OCI-LY3 (cell line): ENCODE measurements around the gene FPGS.

ENCODE experiments used
- H2AFZ ChIP-seq: fragments of 200-600, 300-600 bp; shearing (Covaris generic); 2 replicates; pipeline ENCODE4 v1.6.0; 2014; ENCODE audit warnings: antibody characterized with exemption, low read depth, low read length
- H3K27ac ChIP-seq: fragments of 200-600, 300-600 bp; sonication (generic); 2 replicates; pipeline ENCODE4 v1.5.1; 2014; ENCODE audit warnings: mild to moderate bottlenecking, low read length, moderate library complexity, mixed read lengths
- H3K27me3 ChIP-seq: fragments of 200-600, 300-600 bp; sonication (generic); 2 replicates; pipeline ENCODE4 v1.6.1; 2014; ENCODE audit warnings: low read depth, low read length, mixed read lengths
- H3K36me3 ChIP-seq: fragments of 200-600, 300-600 bp; sonication (generic); replicated peaks from 2 replicates; pipeline ENCODE3; 2014; ENCODE audit warnings: low read depth, low read length, mixed read lengths
- H3K4me1 ChIP-seq: fragments of 300-600, 200-600 bp; sonication (generic); 2 replicates; pipeline ENCODE4 v1.6.1; 2014; ENCODE audit warnings: low read length, mixed read lengths
- H3K4me2 ChIP-seq: fragments of 200-600, 300-600 bp; sonication (generic); 2 replicates; pipeline ENCODE4 v1.6.1; 2014; ENCODE audit warnings: low read length, mixed read lengths
- H3K4me3 ChIP-seq: fragments of 300-600, 200-600 bp; sonication (generic); 2 replicates; pipeline ENCODE4 v1.5.1; 2014; ENCODE audit warnings: antibody characterized with exemption, mild to moderate bottlenecking, low read length, moderate library complexity
- H3K79me2 ChIP-seq: fragments of 300-600, 200-600 bp; shearing (Covaris generic); 2 replicates; pipeline ENCODE4 v1.6.1; 2014; ENCODE audit warnings: mild to moderate bottlenecking, low read length, mixed read lengths
- H3K9ac ChIP-seq: fragments of 300-600, 200-600 bp; shearing (Covaris generic); 2 replicates; pipeline ENCODE4 v1.6.0; 2014; ENCODE audit warnings: mild to moderate bottlenecking, low read length, moderate library complexity
- H3K9me3 ChIP-seq: fragments of 200-600, 300-600 bp; shearing (Covaris generic); 2 replicates; pipeline ENCODE4 v1.6.1; 2014; ENCODE audit warnings: low read length, mixed read lengths; ENCODE audit not compliant: insufficient read depth
- H4K20me1 ChIP-seq: fragments of 200-600, 300-600 bp; sonication (generic); 2 replicates; pipeline ENCODE4 v1.6.1; 2016; ENCODE audit warnings: low read length, mixed read lengths; ENCODE audit not compliant: insufficient read depth
- CTCF ChIP-seq: fragments of 200-600, 300-600 bp; sonication (generic); IDR thresholded peaks from 2 replicates; pipeline ENCODE4 v1.5.1; 2014; ENCODE audit warnings: antibody characterized with exemption, low read length, low read depth
- EZH2phosphoT487 ChIP-seq: fragments of 200-600 bp; shearing (Covaris generic); IDR thresholded peaks from 2 replicates; pipeline ENCODE4 v1.6.1; 2018; ENCODE audit warnings: antibody characterized with exemption, mixed run types, low read depth

FPGS gene

GRCh38 chr9:127776195-127776923, 26.3 kb upstream of the FPGS start:
- no peak for TF ChIP-seq CTCF
- no peak for TF ChIP-seq EZH2phosphoT487
- peaks cover 33% of the 10 kb centered on the region for H4K20me1 ChIP-seq
- H3K27ac ChIP-seq = peak overlapping the region; percentile 98
- H3K4me2 ChIP-seq = peak overlapping the region; percentile 98
- H3K27me3 ChIP-seq = no peaks in the 10 kb centered on the region
- H3K79me2 ChIP-seq = peaks cover 39% of the 10 kb centered on the region
- H2AFZ ChIP-seq = no peak overlapping the region
- no peaks in the 10 kb centered on the region for H3K9me3 ChIP-seq
- peaks cover 30% of the 10 kb centered on the region for H3K36me3 ChIP-seq
- peaks cover 32% of the 10 kb centered on the region for H3K4me1 ChIP-seq
- H3K4me3 ChIP-seq = peak overlapping the region; percentile 85
- H3K9ac ChIP-seq = peak overlapping the region; percentile 92

- TF ChIP-seq EZH2phosphoT487 (no peak), CTCF (no peak)
- Histone ChIP-seq H4K20me1 (peaks cover 29% of the 10 kb centered on the region), H3K9me3 (no peaks in the 10 kb centered on the region), H3K4me1 (peaks cover 27% of the 10 kb centered on the region), H2AFZ (no peak overlapping the region), H3K36me3 (peaks cover 27% of the 10 kb centered on the region), H3K4me2 (peak overlapping the region; percentile 98), H3K4me3 (peak overlapping the region; percentile 85), H3K79me2 (peaks cover 39% of the 10 kb centered on the region), H3K9ac (peak overlapping the region; percentile 92), H3K27ac (peak overlapping the region; percentile 98), H3K27me3 (no peaks in the 10 kb centered on the region)
Observed at GRCh38 chr9:127776924-127777289, 25.8 kb upstream of the FPGS start.

GRCh38 chr9:127777368-127777980, 25.2 kb upstream of the FPGS start:
- H3K27me3 ChIP-seq = no peaks in the 10 kb centered on the region
- peaks cover 25% of the 10 kb centered on the region for H3K36me3 ChIP-seq
- H4K20me1 ChIP-seq = peaks cover 24% of the 10 kb centered on the region
- H3K79me2 ChIP-seq = peaks cover 39% of the 10 kb centered on the region
- H3K9me3 ChIP-seq = no peaks in the 10 kb centered on the region
- H3K4me3 ChIP-seq = peak overlapping the region; percentile 85
- no peak overlapping the region for H2AFZ ChIP-seq
- H3K4me1 ChIP-seq = peaks cover 26% of the 10 kb centered on the region
- H3K4me2 ChIP-seq = peak overlapping the region; percentile 98
- TF ChIP-seq CTCF = no peak
- no peak for TF ChIP-seq EZH2phosphoT487
- peak overlapping the region; percentile 98 for H3K27ac ChIP-seq
- H3K9ac ChIP-seq = peak overlapping the region; percentile 92

- no peaks in the 10 kb centered on the region for H3K27me3 ChIP-seq
Observed at GRCh38 chr9:127778280-127779135, 24.2 kb upstream of the FPGS start, which contains the start of gene SH2D3C. TSS of gene SH2D3C (minus strand) at chr9:127778666. CDS start at chr9:127778627, 39 bp downstream.

More at GRCh38 chr9:127778280-127779135, 24.2 kb upstream of the FPGS start, which contains the start of gene SH2D3C:
- Histone ChIP-seq H3K79me2 (peaks cover 39% of the 10 kb centered on the region), H3K27ac (peak within 1 kb of the TSS; percentile 98), H4K20me1 (peaks cover 16% of the 10 kb centered on the region), H2AFZ (no peak within 1 kb of the TSS), H3K4me2 (peak within 1 kb of the TSS; percentile 98), H3K4me1 (peaks cover 36% of the 10 kb centered on the region), H3K9me3 (no peaks in the 10 kb centered on the region), H3K9ac (peak within 1 kb of the TSS; percentile 92), H3K4me3 (peak within 1 kb of the TSS; percentile 85), H3K36me3 (peaks cover 16% of the 10 kb centered on the region)
- TF ChIP-seq CTCF (no peak), EZH2phosphoT487 (no peak)
